ENCODE measurements around the gene HPCA. TPM values are rescaled to one million over a fixed set of nuclear protein-coding genes. Genes with fewer than 3 reads are reported as not detected.
A peak's percentile ranks its signal among the peaks of the same experiment; 100 is the strongest.
"Not testable (repeated sequence)": the region's sequence is repeated elsewhere in the genome, so short reads cannot be mapped to it uniquely, and the experiment has no call there.

HPCA gene
- total RNA-seq, 1 donor from 2014 or later, result not detected

DNA sequence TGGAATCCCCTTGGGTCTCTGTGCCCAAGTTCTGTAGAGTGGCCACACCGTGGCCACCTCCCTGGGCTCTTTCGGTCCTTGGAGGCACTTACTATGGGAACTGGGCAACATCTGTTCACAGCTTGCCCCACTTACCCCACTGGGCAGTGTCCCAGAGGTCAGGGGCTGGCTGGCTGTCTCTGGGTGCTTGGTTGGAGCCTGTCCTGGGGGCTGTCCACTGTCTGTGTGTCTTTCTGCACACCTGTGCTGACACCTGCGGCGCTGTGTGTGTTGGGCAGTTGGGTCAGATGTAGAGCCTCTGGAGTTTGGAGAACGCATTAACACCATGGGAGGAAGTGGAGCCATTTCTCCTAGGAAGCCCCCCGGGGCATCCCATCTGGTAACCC, 16.2 kb downstream of the HPCA start:
- no peak overlapping the region for H2AFZ ChIP-seq (ENCODE audit: low read depth, low read length)
- peaks cover 3% of the 10 kb centered on the region for H3K27me3 ChIP-seq (ENCODE audit: insufficient read depth, low read length)
- no peaks in the 10 kb centered on the region for H3K36me3 ChIP-seq (ENCODE audit: insufficient read depth, low read length)
- no peaks in the 10 kb centered on the region for H4K20me1 ChIP-seq (ENCODE audit: insufficient read depth, low read length)
- H3K9me3 ChIP-seq (ENCODE audit: insufficient read depth, low read depth, low read length), result no peaks in the 10 kb centered on the region
- H3K4me3 Mint-ChIP-seq (ENCODE audit: unreplicated experiment), result peak overlapping the region; percentile 77
- no peak overlapping the region for H3K27ac Mint-ChIP-seq (ENCODE audit: unreplicated experiment)
- H3K27ac ChIP-seq (ENCODE audit: low read depth, low read length), result no peak overlapping the region
- H3K9me3 Mint-ChIP-seq (ENCODE audit: unreplicated experiment), result no peaks in the 10 kb centered on the region
- no peak for DNase-seq (ENCODE audit: low read depth)
- H3K9ac ChIP-seq (ENCODE audit: low read length), result no peak overlapping the region
- no peaks in the 10 kb centered on the region for H3K4me1 Mint-ChIP-seq (ENCODE audit: low read depth, unreplicated experiment)
- no peak for FAIRE-seq
- H3K27me3 Mint-ChIP-seq (ENCODE audit: low read depth, unreplicated experiment), result peaks cover 44% of the 10 kb centered on the region
- H3K79me2 ChIP-seq (ENCODE audit: insufficient read depth, low read length), result no peaks in the 10 kb centered on the region
- no peak overlapping the region for H3K4me3 ChIP-seq (ENCODE audit: insufficient read depth, low read depth, low read length)
- H3K4me2 ChIP-seq (ENCODE audit: low read length), result no peak overlapping the region
- TF ChIP-seq, protein P1, sequence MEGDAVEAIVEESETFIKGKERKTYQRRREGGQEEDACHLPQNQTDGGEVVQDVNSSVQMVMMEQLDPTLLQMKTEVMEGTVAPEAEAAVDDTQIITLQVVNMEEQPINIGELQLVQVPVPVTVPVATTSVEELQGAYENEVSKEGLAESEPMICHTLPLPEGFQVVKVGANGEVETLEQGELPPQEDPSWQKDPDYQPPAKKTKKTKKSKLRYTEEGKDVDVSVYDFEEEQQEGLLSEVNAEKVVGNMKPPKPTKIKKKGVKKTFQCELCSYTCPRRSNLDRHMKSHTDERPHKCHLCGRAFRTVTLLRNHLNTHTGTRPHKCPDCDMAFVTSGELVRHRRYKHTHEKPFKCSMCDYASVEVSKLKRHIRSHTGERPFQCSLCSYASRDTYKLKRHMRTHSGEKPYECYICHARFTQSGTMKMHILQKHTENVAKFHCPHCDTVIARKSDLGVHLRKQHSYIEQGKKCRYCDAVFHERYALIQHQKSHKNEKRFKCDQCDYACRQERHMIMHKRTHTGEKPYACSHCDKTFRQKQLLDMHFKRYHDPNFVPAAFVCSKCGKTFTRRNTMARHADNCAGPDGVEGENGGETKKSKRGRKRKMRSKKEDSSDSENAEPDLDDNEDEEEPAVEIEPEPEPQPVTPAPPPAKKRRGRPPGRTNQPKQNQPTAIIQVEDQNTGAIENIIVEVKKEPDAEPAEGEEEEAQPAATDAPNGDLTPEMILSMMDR (IDR thresholded peaks at IDR 0.05; ENCODE audit: insufficient read depth, low read depth, low read length), result no peak
- TF ChIP-seq EZH2 (IDR thresholded peaks at IDR 0.05; ENCODE audit: insufficient read depth, low read length), result no peak
- H3K4me1 ChIP-seq (ENCODE audit: insufficient read depth, low read length), result peaks cover 2% of the 10 kb centered on the region
- no peaks in the 10 kb centered on the region for H3K36me3 Mint-ChIP-seq (ENCODE audit: low read depth, unreplicated experiment)

DNA sequence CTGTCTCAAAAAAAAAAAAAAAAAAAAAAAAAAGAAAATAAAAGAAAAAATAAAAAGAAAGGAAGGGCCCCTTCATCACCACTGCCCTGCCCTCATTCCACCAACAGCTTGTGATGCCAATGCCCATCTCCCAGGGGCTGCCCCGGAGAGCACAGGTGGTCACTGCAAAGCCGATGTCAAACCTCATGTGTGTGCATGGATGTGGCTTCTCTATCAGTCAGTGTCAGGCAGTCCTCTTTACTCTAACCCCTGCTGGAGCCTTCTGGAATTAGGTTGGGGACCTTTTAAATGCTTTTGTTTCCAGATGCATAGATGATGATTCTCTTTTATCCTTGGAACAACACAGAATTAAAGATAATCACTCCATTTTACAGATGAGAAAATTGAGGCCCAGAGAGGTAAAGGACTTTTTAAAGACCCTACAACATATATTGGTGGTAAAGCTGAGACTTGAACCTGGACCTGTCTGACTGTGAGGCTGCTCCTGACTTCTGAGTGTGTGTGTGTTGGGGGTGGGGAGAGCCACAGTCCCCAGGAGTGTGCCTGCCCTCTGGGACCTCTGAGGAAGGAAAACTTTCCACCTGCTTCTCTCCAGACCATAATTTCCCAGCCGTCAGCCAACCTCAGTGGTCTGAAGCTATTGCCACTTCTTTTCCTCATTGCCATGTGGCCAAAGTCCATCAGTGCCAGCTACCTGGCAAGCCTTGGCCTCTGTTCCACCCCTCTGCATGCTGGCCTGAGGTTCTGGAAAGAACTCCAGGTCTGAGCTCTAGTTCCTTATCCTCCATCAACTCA, 17.9 kb downstream of the HPCA start:
- H3K9ac ChIP-seq (ENCODE audit: low read length), result no peak overlapping the region
- no peaks in the 10 kb centered on the region for H3K79me2 ChIP-seq (ENCODE audit: insufficient read depth, low read length)
- peaks cover 2% of the 10 kb centered on the region for H3K4me1 ChIP-seq (ENCODE audit: insufficient read depth, low read length)
- H3K27me3 ChIP-seq (ENCODE audit: insufficient read depth, low read length), result peaks cover 3% of the 10 kb centered on the region
- H3K4me1 Mint-ChIP-seq (ENCODE audit: low read depth, unreplicated experiment), result no peaks in the 10 kb centered on the region
- TF ChIP-seq EZH2 (IDR thresholded peaks at IDR 0.05; ENCODE audit: insufficient read depth, low read length), result no peak
- TF ChIP-seq, protein P1 (IDR thresholded peaks at IDR 0.05; ENCODE audit: insufficient read depth, low read depth, low read length), result no peak
- H3K27ac Mint-ChIP-seq (ENCODE audit: unreplicated experiment), result no peak overlapping the region
- H3K36me3 Mint-ChIP-seq (ENCODE audit: low read depth, unreplicated experiment), result no peaks in the 10 kb centered on the region
- H3K4me2 ChIP-seq (ENCODE audit: low read length), result no peak overlapping the region
- no peaks in the 10 kb centered on the region for H3K9me3 ChIP-seq (ENCODE audit: insufficient read depth, low read depth, low read length)
- FAIRE-seq (no peak), DNase-seq (ENCODE audit: low read depth) (no peak)
- H3K4me3 Mint-ChIP-seq (ENCODE audit: unreplicated experiment), result no peak overlapping the region
- H3K36me3 ChIP-seq (ENCODE audit: insufficient read depth, low read length), result no peaks in the 10 kb centered on the region
- H2AFZ ChIP-seq (ENCODE audit: low read depth, low read length), result no peak overlapping the region
- H3K27me3 Mint-ChIP-seq (ENCODE audit: low read depth, unreplicated experiment), result peaks cover 33% of the 10 kb centered on the region
- H3K27ac ChIP-seq (ENCODE audit: low read depth, low read length), result no peak overlapping the region
- no peaks in the 10 kb centered on the region for H3K9me3 Mint-ChIP-seq (ENCODE audit: unreplicated experiment)
- no peak overlapping the region for H3K4me3 ChIP-seq (ENCODE audit: insufficient read depth, low read depth, low read length)
- no peaks in the 10 kb centered on the region for H4K20me1 ChIP-seq (ENCODE audit: insufficient read depth, low read length)

DNA sequence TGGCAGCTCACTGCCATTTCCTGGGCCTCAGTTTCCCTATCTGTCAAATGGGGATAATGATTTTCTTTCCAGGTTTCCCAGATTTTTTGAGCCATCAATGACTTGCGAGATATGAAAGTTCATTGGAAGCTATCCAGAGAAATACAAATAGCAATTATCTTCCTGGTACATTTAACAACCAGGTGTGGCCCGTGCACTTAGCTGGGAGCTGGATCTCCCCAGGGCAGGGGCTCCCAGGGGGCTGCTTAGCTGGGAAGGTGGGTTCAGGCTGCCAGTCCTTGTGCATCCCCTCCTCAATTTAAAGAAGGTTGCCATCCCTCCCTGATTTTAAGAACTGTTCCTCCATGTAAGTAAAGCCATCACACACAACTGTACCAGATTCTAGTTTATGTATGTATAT, 18.5 kb downstream of the HPCA start:
- H3K79me2 ChIP-seq (ENCODE audit: insufficient read depth, low read length), result no peaks in the 10 kb centered on the region
- H3K9me3 Mint-ChIP-seq (ENCODE audit: unreplicated experiment), result no peaks in the 10 kb centered on the region
- no peak overlapping the region for H3K4me3 ChIP-seq (ENCODE audit: insufficient read depth, low read depth, low read length)
- no peaks in the 10 kb centered on the region for H3K4me1 Mint-ChIP-seq (ENCODE audit: low read depth, unreplicated experiment)
- no peak overlapping the region for H3K4me2 ChIP-seq (ENCODE audit: low read length)
- H3K36me3 ChIP-seq (ENCODE audit: insufficient read depth, low read length), result no peaks in the 10 kb centered on the region
- peaks cover 2% of the 10 kb centered on the region for H3K4me1 ChIP-seq (ENCODE audit: insufficient read depth, low read length)
- no peaks in the 10 kb centered on the region for H4K20me1 ChIP-seq (ENCODE audit: insufficient read depth, low read length)
- H3K27ac ChIP-seq (ENCODE audit: low read depth, low read length), result no peak overlapping the region
- peaks cover 29% of the 10 kb centered on the region for H3K27me3 Mint-ChIP-seq (ENCODE audit: low read depth, unreplicated experiment)
- H3K27me3 ChIP-seq (ENCODE audit: insufficient read depth, low read length), result peaks cover 3% of the 10 kb centered on the region
- H3K9ac ChIP-seq (ENCODE audit: low read length), result no peak overlapping the region
- DNase-seq (ENCODE audit: low read depth), result no peak
- TF ChIP-seq, protein P1 (IDR thresholded peaks at IDR 0.05; ENCODE audit: insufficient read depth, low read depth, low read length), result no peak
- TF ChIP-seq EZH2 (IDR thresholded peaks at IDR 0.05; ENCODE audit: insufficient read depth, low read length), result no peak
- H3K27ac Mint-ChIP-seq (ENCODE audit: unreplicated experiment), result no peak overlapping the region
- no peaks in the 10 kb centered on the region for H3K36me3 Mint-ChIP-seq (ENCODE audit: low read depth, unreplicated experiment)
- no peak overlapping the region for H3K4me3 Mint-ChIP-seq (ENCODE audit: unreplicated experiment)
- H3K9me3 ChIP-seq (ENCODE audit: insufficient read depth, low read depth, low read length), result no peaks in the 10 kb centered on the region
- no peak overlapping the region for H2AFZ ChIP-seq (ENCODE audit: low read depth, low read length)
- no peak for FAIRE-seq

GRCh38 chr1:32905588-32905987, 19.3 kb downstream of the HPCA start:
- H3K79me2 ChIP-seq (ENCODE audit: insufficient read depth, low read length); H3K4me1 Mint-ChIP-seq (ENCODE audit: low read depth, unreplicated experiment); H3K27ac ChIP-seq (ENCODE audit: low read depth, low read length); DNase-seq (ENCODE audit: low read depth); H3K4me2 ChIP-seq (ENCODE audit: low read length); H3K4me3 Mint-ChIP-seq (ENCODE audit: unreplicated experiment); H3K27me3 ChIP-seq (ENCODE audit: insufficient read depth, low read length); H3K36me3 Mint-ChIP-seq (ENCODE audit: low read depth, unreplicated experiment); H2AFZ ChIP-seq (ENCODE audit: low read depth, low read length); H3K9me3 ChIP-seq (ENCODE audit: insufficient read depth, low read depth, low read length); H3K27ac Mint-ChIP-seq (ENCODE audit: unreplicated experiment); H4K20me1 ChIP-seq (ENCODE audit: insufficient read depth, low read length); H3K36me3 ChIP-seq (ENCODE audit: insufficient read depth, low read length); FAIRE-seq; H3K4me3 ChIP-seq (ENCODE audit: insufficient read depth, low read depth, low read length); H3K4me1 ChIP-seq (ENCODE audit: insufficient read depth, low read length); H3K9ac ChIP-seq (ENCODE audit: low read length); H3K9me3 Mint-ChIP-seq (ENCODE audit: unreplicated experiment): not testable (repeated sequence)
- H3K27me3 Mint-ChIP-seq (ENCODE audit: low read depth, unreplicated experiment), result peaks cover 22% of the 10 kb centered on the region
